HG02678 (cell line): Measurements from ENCODE around the gene CCDC82.

ENCODE experiments used
- ATAC-seq: cut with Tn5 transposase; IDR thresholded peaks from one replicate; pipeline ENCODE4 v1.9.1; 2021; ENCODE audit warnings: mild to moderate bottlenecking, moderate library complexity; ENCODE audit not compliant: unreplicated experiment

Gene CCDC82

GRCh38 chr11:96365493-96365892 is 24.2 kb downstream of the CCDC82 start:
- ATAC-seq: no peak

GRCh38 chr11:96361778-96362177 is 27.9 kb downstream of the CCDC82 start:
- no peak for ATAC-seq

GRCh38 chr11:96358321-96358720 is 31.4 kb downstream of the CCDC82 start:
- ATAC-seq: no peak

GRCh38 chr11:96357794-96358193 is 31.9 kb downstream of the CCDC82 start:
- peak; percentile 41 for ATAC-seq

- no peak for ATAC-seq
These were observed 32.9 kb downstream of the CCDC82 start for GRCh38 chr11:96356848-96357247.

GRCh38 chr11:96342961-96343711 is 46.6 kb downstream of the CCDC82 start, which contains the start of gene MAML2:
Gene MAML2 (minus strand): TSS chr11:96343195. CDS start chr11:96341895, 1,300 bp downstream.
- peak; percentile 81 for ATAC-seq

GRCh38 chr11:96342014-96342960 is 47.4 kb downstream of the CCDC82 start:
- no peak for ATAC-seq

GRCh38 chr11:96341211-96342013 is 48.3 kb downstream of the CCDC82 start:
- peak; percentile 22 for ATAC-seq

- ATAC-seq: no peak
These were observed 49.2 kb downstream of the CCDC82 start for GRCh38 chr11:96340555-96340885.

- no peak for ATAC-seq
These were observed 49.8 kb downstream of the CCDC82 start for GRCh38 chr11:96339706-96340554.

- ATAC-seq: peak; percentile 43
These were observed 50.6 kb downstream of the CCDC82 start for GRCh38 chr11:96338910-96339705.

- ATAC-seq: peak; percentile 32
These were observed 51.9 kb downstream of the CCDC82 start for GRCh38 chr11:96337541-96338431.

GRCh38 chr11:96335388-96335787 is 54.3 kb downstream of the CCDC82 start:
- no peak for ATAC-seq

GRCh38 chr11:96334219-96334618 is 55.5 kb downstream of the CCDC82 start:
- no peak for ATAC-seq

- ATAC-seq: no peak
These were observed 56.5 kb downstream of the CCDC82 start for GRCh38 chr11:96333191-96333719.

GRCh38 chr11:96332126-96332771 is 57.5 kb downstream of the CCDC82 start:
- ATAC-seq: no peak

- no peak for ATAC-seq
These were observed 58.0 kb downstream of the CCDC82 start for GRCh38 chr11:96331699-96332116.

GRCh38 chr11:96330511-96330859 is 59.2 kb downstream of the CCDC82 start:
- ATAC-seq: no peak
